Smooth muscle cell (in vitro differentiated cells): Measurements from ENCODE around the gene CRABP1. TPM values are rescaled to one million over a fixed set of nuclear protein-coding genes. Genes with fewer than 3 reads are reported as not detected.

Experiments used
- DNase-seq: peaks from one replicate; lab custom pipeline; 2025; ENCODE audit not compliant: unreplicated experiment; lab: John Stamatoyannopoulos, UW
- H2AFZ ChIP-seq: fragments of 200-600 bp; sonication (generic); 2 replicates; pipeline ENCODE4 v1.6.0; 2016; ENCODE audit warnings: antibody characterized with exemption, low read depth, mild to moderate bottlenecking
- H3F3A ChIP-seq: fragments of 200-600 bp; sonication (generic); 2 replicates; pipeline ENCODE4 v1.6.0; 2017; ENCODE audit warnings: antibody characterized with exemption, low read depth
- H3K27ac ChIP-seq: fragments of 200-600 bp; sonication (generic); 2 replicates; pipeline ENCODE4 v1.5.1; 2016; ENCODE audit warnings: low read depth, mild to moderate bottlenecking
- H3K27me3 ChIP-seq: fragments of 200-600 bp; sonication (generic); 2 replicates; pipeline ENCODE4 v1.6.1; 2016; ENCODE audit warnings: low read depth, mild to moderate bottlenecking
- H3K36me3 ChIP-seq: fragments of 200-600 bp; sonication (generic); 2 replicates; pipeline ENCODE4 v1.5.1; 2016; ENCODE audit warnings: low read depth
- H3K4me1 ChIP-seq: fragments of 200-600 bp; sonication (generic); 2 replicates; pipeline ENCODE4 v1.5.1; 2016; ENCODE audit warnings: low read depth
- H3K4me2 ChIP-seq: fragments of 200-600 bp; sonication (generic); 2 replicates; pipeline ENCODE4 v1.6.0; 2016; ENCODE audit warnings: mild to moderate bottlenecking
- H3K4me3 ChIP-seq: fragments of 200-600 bp; sonication (generic); 2 replicates; pipeline ENCODE4 v1.5.1; 2016; ENCODE audit warnings: mild to moderate bottlenecking
- H3K79me2 ChIP-seq: fragments of 200-600 bp; sonication (generic); 2 replicates; pipeline ENCODE4 v1.6.0; 2016; ENCODE audit warnings: low read depth, mild to moderate bottlenecking
- H3K9ac ChIP-seq: fragments of 200-600 bp; sonication (generic); 2 replicates; pipeline ENCODE4 v1.6.0; 2016; ENCODE audit warnings: low read depth
- H3K9me3 ChIP-seq: fragments of 200-600 bp; sonication (generic); replicated peaks from 2 replicates; pipeline ENCODE4 v1.5.1; 2016; ENCODE audit warnings: low read depth
- H4K20me1 ChIP-seq: fragments of 200-600 bp; sonication (generic); 2 replicates; pipeline ENCODE4 v1.6.0; 2016; ENCODE audit warnings: low read depth
- WGBS: methylation state at CpG from one replicate; pipeline ENCODE4 v1.1.7; 2016; ENCODE audit warnings: low lambda C conversion rate; 5-methylcytosine and 5-hydroxymethylcytosine counted together
- polyA plus RNA-seq: library from polyadenylated mRNA; unstranded; fragments of >200 nt; fragmentation: Nextera tagmentation; extraction: Ambion mirVana; gene quantifications from 2 replicates; pipeline ENCODE4 v1.2.1, GENCODE V29; 2016
- total RNA-seq: library from RNA; depleted of rRNA; stranded (reverse); fragments of >200 nt; gene quantifications from 2 replicates; pipeline ENCODE4 v1.2.3, GENCODE V29; 2014
- TF ChIP-seq, protein P1 (sequence below): fragments of 200-600 bp; sonication (generic); IDR thresholded peaks from 2 replicates; pipeline ENCODE4 v1.5.1; 2017; ENCODE audit warnings: borderline replicate concordance, mild to moderate bottlenecking, antibody characterized with exemption; ENCODE audit not compliant: insufficient read depth, poor library complexity, severe bottlenecking

Gene CRABP1
- total and polyA plus RNA-seq, 2 experiments from 2014 or later, result 8.8 to 12.9 TPM

DNA sequence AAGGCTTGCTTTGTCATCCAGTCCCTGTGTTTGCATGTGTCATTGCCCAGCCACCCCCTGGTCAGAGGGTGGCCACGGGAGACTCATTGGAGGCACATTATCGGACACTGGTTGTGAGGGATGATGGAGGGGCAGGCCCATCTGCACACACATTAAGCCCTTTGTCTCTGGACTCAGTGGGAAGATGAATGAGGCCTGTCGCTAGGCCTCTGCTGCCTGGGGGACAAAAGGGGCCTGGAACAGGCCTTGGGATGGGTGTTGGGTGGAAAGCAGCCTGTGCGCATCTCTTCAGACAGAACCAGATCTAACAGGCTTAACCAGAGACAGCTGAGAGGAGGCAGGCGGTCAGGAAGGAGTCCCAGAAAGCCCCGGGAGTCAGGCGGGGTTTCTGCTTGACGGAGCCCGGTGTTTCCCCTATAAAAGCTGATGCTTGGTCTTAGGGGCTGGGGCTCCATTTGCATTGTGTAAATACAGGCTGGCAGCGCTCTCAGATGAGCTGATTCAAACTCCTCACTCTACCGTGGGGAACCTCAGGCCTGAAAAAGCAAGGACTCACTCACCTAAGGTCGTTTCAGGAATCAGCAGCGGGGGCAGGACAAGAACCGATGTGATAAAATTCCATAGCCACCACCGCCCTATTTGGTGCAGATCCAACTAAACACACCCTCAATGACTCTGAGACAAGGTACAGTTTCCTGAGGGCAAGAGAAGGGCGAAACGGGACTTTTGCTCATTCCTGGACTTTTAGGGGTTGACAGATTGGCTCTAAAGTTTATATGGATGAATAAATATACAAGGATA, 23.7 kb upstream of the CRABP1 start:
- Histone ChIP-seq H3K27ac (no peak overlapping the region), H3K4me2 (no peak overlapping the region), H3K4me3 (no peak overlapping the region), H3K79me2 (no peaks in the 10 kb centered on the region), H3K36me3 (no peaks in the 10 kb centered on the region), H3F3A (no peaks in the 10 kb centered on the region), H2AFZ (peak overlapping the region; percentile 67), H3K27me3 (no peaks in the 10 kb centered on the region), H4K20me1 (no peaks in the 10 kb centered on the region), H3K9me3 (no peaks in the 10 kb centered on the region), H3K4me1 (peaks cover 24% of the 10 kb centered on the region), H3K9ac (no peak overlapping the region)
- TF ChIP-seq, protein P1, sequence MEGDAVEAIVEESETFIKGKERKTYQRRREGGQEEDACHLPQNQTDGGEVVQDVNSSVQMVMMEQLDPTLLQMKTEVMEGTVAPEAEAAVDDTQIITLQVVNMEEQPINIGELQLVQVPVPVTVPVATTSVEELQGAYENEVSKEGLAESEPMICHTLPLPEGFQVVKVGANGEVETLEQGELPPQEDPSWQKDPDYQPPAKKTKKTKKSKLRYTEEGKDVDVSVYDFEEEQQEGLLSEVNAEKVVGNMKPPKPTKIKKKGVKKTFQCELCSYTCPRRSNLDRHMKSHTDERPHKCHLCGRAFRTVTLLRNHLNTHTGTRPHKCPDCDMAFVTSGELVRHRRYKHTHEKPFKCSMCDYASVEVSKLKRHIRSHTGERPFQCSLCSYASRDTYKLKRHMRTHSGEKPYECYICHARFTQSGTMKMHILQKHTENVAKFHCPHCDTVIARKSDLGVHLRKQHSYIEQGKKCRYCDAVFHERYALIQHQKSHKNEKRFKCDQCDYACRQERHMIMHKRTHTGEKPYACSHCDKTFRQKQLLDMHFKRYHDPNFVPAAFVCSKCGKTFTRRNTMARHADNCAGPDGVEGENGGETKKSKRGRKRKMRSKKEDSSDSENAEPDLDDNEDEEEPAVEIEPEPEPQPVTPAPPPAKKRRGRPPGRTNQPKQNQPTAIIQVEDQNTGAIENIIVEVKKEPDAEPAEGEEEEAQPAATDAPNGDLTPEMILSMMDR, result no peak
- DNase-seq, result no peak
- WGBS, result 56% methylated on average over 17 of the region's 17 CpGs

DNA sequence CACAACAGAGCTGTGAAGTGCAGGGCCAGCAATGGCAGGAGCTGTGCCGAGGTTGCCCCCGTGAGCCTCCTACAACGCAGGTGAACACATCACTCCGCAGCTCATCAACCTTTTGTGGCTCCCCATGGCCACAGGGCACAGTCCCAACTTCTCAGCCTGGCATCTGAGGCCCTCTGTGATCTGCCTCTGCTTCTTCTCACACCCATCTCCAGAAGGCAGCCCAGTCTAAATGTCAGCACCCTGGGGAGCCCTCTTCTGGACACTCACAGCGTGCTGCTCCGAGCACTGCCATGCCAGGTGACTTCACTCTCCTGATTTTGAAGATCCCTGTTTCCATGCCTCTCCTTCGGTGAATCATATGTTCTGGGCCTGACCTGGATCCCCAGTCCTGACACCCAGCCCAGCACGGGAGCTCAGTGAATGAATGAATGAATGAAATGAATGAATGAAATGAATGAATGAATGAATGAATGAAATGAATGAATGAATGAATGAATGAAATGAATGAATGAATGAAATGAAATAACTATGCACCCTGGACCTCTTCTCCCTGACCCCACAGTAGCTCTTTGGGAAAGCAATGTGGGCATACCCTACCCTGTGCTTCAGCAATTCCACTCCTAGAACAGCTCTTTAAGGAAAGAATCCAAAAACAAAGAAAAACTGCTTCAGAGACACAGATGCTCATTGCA, 22.9 kb upstream of the CRABP1 start:
- no peaks in the 10 kb centered on the region for H3K9me3 ChIP-seq
- H3K27ac ChIP-seq, result no peak overlapping the region
- H3F3A ChIP-seq, result no peaks in the 10 kb centered on the region
- no peaks in the 10 kb centered on the region for H3K27me3 ChIP-seq
- H4K20me1 ChIP-seq, result no peaks in the 10 kb centered on the region
- H3K4me1 ChIP-seq, result peaks cover 28% of the 10 kb centered on the region
- no peak overlapping the region for H3K4me2 ChIP-seq
- WGBS, result 89% methylated on average over 8 of the region's 8 CpGs
- H3K79me2 ChIP-seq, result no peaks in the 10 kb centered on the region
- TF ChIP-seq, protein P1, result no peak
- H3K4me3 ChIP-seq, result no peak overlapping the region
- H3K36me3 ChIP-seq, result no peaks in the 10 kb centered on the region
- H3K9ac ChIP-seq, result no peak overlapping the region
- no peak for DNase-seq
- no peak overlapping the region for H2AFZ ChIP-seq

DNA sequence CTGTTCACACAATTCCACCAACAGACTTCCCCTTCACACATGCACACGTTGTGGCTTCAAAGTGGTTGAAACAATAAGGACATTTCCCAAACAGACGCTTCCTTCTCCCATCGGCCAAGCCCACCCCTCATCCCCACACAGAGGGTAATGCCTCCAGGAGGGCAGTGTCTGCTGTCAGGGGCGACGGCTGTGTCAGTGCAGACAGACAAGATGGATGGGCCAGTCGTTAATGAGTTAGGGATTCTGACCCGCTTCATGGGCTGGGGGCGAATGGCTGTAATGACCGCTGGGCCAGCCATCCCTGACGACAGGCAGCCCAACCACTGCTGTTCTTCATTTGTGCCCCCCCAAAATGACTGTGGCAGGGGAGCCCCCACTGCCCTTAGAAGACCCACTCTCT, 20.6 kb upstream of the CRABP1 start:
- TF ChIP-seq, protein P1, result no peak
- H2AFZ ChIP-seq, result no peak overlapping the region
- no peak overlapping the region for H3K4me2 ChIP-seq
- H3K9me3 ChIP-seq, result no peaks in the 10 kb centered on the region
- H3K9ac ChIP-seq, result no peak overlapping the region
- no peak overlapping the region for H3K4me3 ChIP-seq
- H4K20me1 ChIP-seq, result no peaks in the 10 kb centered on the region
- H3K79me2 ChIP-seq, result no peaks in the 10 kb centered on the region
- H3K4me1 ChIP-seq, result peaks cover 28% of the 10 kb centered on the region
- 91% methylated on average over 10 of the region's 10 CpGs for WGBS
- H3K27ac ChIP-seq, result no peak overlapping the region
- DNase-seq, result no peak
- no peaks in the 10 kb centered on the region for H3F3A ChIP-seq
- H3K27me3 ChIP-seq, result no peaks in the 10 kb centered on the region
- no peaks in the 10 kb centered on the region for H3K36me3 ChIP-seq
